SK-N-SH (cell line): Measurements from ENCODE around the gene WASF3.

Experiments used
- FOXM1 ChIP-seq: IDR thresholded peaks from 2 replicates; pipeline ENCODE4 v1.4.0; 2012; ENCODE audit warnings: low read depth, mild to moderate bottlenecking
- TF ChIP-seq, protein P1 (sequence below): fragments of 200-600 bp; sonication (generic); IDR thresholded peaks from 2 replicates; pipeline ENCODE4 v1.6.1; 2017; ENCODE audit warnings: antibody characterized with exemption, mild to moderate bottlenecking, moderate library complexity

DNA sequence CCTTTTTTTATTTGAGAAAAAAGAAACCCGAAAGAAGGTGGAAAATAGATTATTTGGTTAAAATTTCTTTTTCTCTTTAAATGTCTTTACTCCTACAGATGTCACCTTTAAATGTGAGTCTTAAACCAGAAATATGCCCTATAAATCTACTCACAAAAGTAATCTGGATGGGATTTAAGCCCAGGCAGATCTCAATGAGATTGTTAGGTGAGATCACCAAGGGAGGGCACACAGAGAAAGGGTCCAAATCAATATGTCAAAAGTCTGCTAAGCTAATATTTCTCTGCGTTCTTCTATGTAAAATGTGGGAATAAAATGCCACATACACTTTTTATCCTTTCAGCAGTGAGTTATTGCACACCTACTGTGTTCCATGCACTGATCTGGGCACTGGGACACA is 32.9 kb downstream of the WASF3 start:
- TF ChIP-seq, protein P1, sequence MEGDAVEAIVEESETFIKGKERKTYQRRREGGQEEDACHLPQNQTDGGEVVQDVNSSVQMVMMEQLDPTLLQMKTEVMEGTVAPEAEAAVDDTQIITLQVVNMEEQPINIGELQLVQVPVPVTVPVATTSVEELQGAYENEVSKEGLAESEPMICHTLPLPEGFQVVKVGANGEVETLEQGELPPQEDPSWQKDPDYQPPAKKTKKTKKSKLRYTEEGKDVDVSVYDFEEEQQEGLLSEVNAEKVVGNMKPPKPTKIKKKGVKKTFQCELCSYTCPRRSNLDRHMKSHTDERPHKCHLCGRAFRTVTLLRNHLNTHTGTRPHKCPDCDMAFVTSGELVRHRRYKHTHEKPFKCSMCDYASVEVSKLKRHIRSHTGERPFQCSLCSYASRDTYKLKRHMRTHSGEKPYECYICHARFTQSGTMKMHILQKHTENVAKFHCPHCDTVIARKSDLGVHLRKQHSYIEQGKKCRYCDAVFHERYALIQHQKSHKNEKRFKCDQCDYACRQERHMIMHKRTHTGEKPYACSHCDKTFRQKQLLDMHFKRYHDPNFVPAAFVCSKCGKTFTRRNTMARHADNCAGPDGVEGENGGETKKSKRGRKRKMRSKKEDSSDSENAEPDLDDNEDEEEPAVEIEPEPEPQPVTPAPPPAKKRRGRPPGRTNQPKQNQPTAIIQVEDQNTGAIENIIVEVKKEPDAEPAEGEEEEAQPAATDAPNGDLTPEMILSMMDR, result no peak
- TF ChIP-seq FOXM1, result no peak
